ENCODE measurements around the gene TAS2R38. TPM values are rescaled to one million over a fixed set of nuclear protein-coding genes. Genes with fewer than 3 reads are reported as not detected.

The TAS2R38 gene
- total and polyA plus RNA-seq, 2 experiments from 2014 or later = 0.24 TPM; not detected in 1

DNA sequence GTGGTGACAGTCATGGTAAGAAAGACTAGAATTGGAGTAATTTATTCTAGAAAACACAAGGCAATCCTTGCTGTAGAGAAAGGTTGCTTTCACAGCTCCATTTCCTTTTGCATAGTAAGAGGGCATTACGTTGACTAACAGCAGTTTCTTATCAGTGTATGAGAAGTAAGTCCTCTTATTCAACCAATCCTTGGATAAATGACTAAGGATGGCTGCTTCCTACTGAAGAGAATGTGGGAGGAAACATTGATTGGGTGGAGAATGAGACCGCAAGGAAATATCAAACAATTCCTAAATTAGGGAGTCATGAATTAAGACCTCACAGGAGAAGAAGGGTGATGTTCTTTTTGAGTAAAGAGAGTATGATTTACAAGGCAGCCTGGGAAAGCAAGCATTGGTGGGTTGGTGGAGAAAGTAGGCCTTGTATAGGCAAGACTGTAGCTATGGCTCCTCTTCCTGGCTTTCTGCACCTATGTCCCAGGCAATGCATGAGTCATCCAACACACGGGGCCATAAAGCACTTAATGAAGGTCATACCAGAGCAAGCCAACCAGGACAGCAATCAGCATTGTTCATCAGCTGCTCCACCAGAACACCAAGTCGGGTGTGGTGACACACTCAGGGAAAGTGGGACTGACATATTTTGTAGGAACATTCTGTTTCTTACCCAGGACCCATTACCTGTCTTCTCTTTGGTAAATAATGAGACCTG, 27.7 kb upstream of the TAS2R38 start:
- DNase-seq (ENCODE audit: low spot score) (no peak), ATAC-seq (no peak)
- no peaks in the 10 kb centered on the region for H3K4me1 Mint-ChIP-seq
- no peak overlapping the region for H3K4me3 ChIP-seq
- no peaks in the 10 kb centered on the region for H3K27me3 ChIP-seq (ENCODE audit: insufficient read depth)
- no peaks in the 10 kb centered on the region for H3K36me3 Mint-ChIP-seq (ENCODE audit: low read depth)
- TF ChIP-seq ZNF114 (CRISPR knock-in tag; IDR thresholded peaks at IDR 0.05) = no peak
- TF ChIP-seq, protein P1, sequence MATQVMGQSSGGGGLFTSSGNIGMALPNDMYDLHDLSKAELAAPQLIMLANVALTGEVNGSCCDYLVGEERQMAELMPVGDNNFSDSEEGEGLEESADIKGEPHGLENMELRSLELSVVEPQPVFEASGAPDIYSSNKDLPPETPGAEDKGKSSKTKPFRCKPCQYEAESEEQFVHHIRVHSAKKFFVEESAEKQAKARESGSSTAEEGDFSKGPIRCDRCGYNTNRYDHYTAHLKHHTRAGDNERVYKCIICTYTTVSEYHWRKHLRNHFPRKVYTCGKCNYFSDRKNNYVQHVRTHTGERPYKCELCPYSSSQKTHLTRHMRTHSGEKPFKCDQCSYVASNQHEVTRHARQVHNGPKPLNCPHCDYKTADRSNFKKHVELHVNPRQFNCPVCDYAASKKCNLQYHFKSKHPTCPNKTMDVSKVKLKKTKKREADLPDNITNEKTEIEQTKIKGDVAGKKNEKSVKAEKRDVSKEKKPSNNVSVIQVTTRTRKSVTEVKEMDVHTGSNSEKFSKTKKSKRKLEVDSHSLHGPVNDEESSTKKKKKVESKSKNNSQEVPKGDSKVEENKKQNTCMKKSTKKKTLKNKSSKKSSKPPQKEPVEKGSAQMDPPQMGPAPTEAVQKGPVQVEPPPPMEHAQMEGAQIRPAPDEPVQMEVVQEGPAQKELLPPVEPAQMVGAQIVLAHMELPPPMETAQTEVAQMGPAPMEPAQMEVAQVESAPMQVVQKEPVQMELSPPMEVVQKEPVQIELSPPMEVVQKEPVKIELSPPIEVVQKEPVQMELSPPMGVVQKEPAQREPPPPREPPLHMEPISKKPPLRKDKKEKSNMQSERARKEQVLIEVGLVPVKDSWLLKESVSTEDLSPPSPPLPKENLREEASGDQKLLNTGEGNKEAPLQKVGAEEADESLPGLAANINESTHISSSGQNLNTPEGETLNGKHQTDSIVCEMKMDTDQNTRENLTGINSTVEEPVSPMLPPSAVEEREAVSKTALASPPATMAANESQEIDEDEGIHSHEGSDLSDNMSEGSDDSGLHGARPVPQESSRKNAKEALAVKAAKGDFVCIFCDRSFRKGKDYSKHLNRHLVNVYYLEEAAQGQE (IDR thresholded peaks at IDR 0.05; ENCODE audit: unreplicated experiment) = no peak
- TF ChIP-seq EZH2phosphoT487 (IDR thresholded peaks at IDR 0.05; ENCODE audit: unreplicated experiment) = no peak
- no peak for TF ChIP-seq ETS1 (IDR thresholded peaks at IDR 0.05)
- no peak for TF ChIP-seq JUNB (IDR thresholded peaks at IDR 0.05; ENCODE audit: unreplicated experiment)
- TF ChIP-seq CREB1 (CRISPR knock-in tag; IDR thresholded peaks at IDR 0.05; ENCODE audit: low read depth) = no peak
- no peak for TF ChIP-seq ZNF462 (CRISPR knock-in tag; IDR thresholded peaks at IDR 0.05)
- no peak for TF ChIP-seq EZH2 (IDR thresholded peaks at IDR 0.05; ENCODE audit: low read depth, unreplicated experiment)
- TF ChIP-seq POLR2AphosphoS5 (IDR thresholded peaks at IDR 0.05; ENCODE audit: low read depth) = no peak
- no peak for TF ChIP-seq NANOG (IDR thresholded peaks at IDR 0.05; ENCODE audit: borderline replicate concordance)
- TF ChIP-seq STAT1 (IDR thresholded peaks at IDR 0.05; ENCODE audit: unreplicated experiment) = no peak
- TF ChIP-seq ZNF331 (CRISPR knock-in tag; IDR thresholded peaks at IDR 0.05; ENCODE audit: low read depth) = no peak
- TF ChIP-seq, protein P2, sequence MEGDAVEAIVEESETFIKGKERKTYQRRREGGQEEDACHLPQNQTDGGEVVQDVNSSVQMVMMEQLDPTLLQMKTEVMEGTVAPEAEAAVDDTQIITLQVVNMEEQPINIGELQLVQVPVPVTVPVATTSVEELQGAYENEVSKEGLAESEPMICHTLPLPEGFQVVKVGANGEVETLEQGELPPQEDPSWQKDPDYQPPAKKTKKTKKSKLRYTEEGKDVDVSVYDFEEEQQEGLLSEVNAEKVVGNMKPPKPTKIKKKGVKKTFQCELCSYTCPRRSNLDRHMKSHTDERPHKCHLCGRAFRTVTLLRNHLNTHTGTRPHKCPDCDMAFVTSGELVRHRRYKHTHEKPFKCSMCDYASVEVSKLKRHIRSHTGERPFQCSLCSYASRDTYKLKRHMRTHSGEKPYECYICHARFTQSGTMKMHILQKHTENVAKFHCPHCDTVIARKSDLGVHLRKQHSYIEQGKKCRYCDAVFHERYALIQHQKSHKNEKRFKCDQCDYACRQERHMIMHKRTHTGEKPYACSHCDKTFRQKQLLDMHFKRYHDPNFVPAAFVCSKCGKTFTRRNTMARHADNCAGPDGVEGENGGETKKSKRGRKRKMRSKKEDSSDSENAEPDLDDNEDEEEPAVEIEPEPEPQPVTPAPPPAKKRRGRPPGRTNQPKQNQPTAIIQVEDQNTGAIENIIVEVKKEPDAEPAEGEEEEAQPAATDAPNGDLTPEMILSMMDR (conservative IDR thresholded peaks at IDR 0.05; ENCODE audit: low read depth in 2 of 2) = no peak
- H2AFZ ChIP-seq = no peak overlapping the region
- H3K27me3 Mint-ChIP-seq (ENCODE audit: insufficient read depth, low read depth, poor library complexity) = no peaks in the 10 kb centered on the region
- H3F3A ChIP-seq (replicated peaks; ENCODE audit: low read depth) = no peaks in the 10 kb centered on the region
- H3K4me3 Mint-ChIP-seq = no peak overlapping the region
- no peaks in the 10 kb centered on the region for H3K79me2 ChIP-seq (replicated peaks; ENCODE audit: insufficient read depth)
- no peaks in the 10 kb centered on the region for H3K9me3 Mint-ChIP-seq
- no peak overlapping the region for H3K27ac Mint-ChIP-seq
- H3K4me1 ChIP-seq (ENCODE audit: insufficient read depth) = no peaks in the 10 kb centered on the region
- no peak overlapping the region for H3K27ac ChIP-seq (ENCODE audit: low read depth)
- peaks cover 2% of the 10 kb centered on the region; the same call in 1 of the 2 replicates for H3K9me2 ChIP-seq (ENCODE audit: insufficient read depth)
- H3K36me3 ChIP-seq (ENCODE audit: insufficient read depth) = no peaks in the 10 kb centered on the region
- no peak overlapping the region for H3K4me2 ChIP-seq
- H4K20me1 ChIP-seq (replicated peaks; ENCODE audit: insufficient read depth) = no peaks in the 10 kb centered on the region
